HG02610 (cell line): ENCODE measurements around the gene SNTG2.
"Not testable (repeated sequence)": the region's sequence is repeated elsewhere in the genome, so short reads cannot be mapped to it uniquely, and the experiment has no call there.

Experiments
- ATAC-seq: cut with Tn5 transposase; IDR thresholded peaks from one replicate; pipeline ENCODE4 v1.9.1; 2021; ENCODE audit warnings: mild to moderate bottlenecking, moderate library complexity; ENCODE audit not compliant: unreplicated experiment

SNTG2 gene

DNA sequence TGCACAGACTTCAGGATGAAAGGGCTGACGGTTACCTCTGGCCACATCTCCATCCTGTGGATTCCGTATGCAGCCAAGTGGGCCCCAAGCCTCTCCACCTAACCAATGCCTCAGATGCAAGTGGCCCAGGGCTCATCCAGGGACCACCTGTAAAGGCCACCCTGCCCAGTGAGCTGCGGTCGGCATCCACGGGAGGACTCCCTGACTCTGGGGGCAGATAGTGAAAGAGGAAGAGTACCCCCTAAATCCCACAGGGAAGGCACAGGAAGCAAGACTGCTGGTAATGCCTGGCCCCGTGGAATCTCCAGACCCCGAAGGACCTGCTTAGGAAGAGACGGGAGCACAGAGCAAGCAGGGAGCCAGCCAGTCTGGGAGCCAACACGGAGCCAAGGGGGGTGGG is 451.4 kb downstream of the SNTG2 start:
- no peak for ATAC-seq

DNA sequence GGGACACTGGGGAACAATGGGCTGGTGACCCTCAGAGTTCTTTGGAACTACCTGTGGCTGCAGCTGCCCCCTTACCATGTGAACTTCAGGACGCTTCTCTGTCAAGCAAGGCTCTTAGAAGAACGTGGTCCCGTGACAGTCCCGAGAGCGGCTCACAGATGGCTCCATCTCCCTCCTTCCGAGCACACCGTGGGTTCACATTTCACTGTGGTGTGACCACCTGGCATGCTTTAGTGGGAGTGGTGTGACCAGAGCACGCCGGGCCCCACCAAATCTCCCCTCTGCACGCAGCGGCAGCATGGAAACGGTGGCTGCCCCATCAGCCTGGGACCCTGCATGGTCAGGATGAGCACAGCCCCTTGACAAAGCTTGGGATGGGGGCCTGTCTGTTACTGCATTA is 452.9 kb downstream of the SNTG2 start:
- no peak for ATAC-seq

DNA sequence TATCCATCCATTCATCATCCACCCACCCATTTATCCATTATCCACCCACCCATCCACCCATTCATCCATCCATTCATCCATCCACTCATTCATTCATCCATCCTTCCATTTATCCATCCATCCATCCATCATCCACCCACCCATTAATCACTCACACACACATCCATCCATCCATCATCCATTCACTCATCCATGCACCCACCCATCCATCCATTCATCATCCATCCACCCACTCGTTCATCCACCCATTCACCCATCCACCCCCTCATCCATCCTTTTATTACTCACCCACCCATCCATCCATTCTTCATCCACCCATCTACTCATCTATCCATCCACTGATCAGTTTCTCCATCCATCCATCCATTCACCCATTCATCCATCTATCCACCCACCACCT is 454.5 kb downstream of the SNTG2 start:
- ATAC-seq, result no peak

DNA sequence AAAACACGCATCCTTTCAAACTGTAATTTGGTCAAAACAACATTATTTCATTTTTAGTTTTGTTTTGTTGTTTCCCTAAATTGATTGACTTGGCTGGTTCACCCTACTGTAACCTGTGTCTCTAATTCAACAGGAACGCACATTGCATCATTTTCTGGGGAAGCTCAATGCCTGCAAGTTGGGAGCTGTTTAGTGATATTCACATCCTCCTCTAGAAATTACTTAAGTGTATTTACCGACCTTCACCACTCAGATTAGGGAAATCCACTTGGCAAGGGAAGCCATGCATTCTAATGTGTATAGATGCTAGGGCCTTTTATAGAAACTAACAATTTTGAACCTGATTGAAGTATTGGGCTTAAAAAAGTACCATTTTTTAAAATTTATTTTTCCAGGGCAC is 455.3 kb downstream of the SNTG2 start:
- ATAC-seq, result no peak

DNA sequence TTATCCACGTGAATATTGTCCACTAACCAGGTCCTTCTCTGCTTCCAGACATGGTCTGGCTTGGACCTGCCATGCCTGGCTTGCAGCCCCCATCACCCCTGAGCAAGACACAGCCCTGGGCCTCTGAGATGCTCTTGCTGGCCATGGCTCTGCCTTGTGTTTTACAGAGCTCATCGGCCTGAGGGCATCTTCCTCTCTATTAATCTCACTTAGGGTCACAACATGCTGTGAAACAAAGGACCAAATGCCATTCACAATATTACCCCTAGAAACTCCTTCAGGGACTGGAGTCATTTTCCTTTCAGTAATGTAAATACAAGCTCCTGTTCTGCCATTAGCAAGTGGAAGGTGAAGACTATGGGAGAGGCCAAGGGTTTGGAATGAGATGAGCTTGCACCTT is 455.8 kb downstream of the SNTG2 start:
- ATAC-seq, result no peak

DNA sequence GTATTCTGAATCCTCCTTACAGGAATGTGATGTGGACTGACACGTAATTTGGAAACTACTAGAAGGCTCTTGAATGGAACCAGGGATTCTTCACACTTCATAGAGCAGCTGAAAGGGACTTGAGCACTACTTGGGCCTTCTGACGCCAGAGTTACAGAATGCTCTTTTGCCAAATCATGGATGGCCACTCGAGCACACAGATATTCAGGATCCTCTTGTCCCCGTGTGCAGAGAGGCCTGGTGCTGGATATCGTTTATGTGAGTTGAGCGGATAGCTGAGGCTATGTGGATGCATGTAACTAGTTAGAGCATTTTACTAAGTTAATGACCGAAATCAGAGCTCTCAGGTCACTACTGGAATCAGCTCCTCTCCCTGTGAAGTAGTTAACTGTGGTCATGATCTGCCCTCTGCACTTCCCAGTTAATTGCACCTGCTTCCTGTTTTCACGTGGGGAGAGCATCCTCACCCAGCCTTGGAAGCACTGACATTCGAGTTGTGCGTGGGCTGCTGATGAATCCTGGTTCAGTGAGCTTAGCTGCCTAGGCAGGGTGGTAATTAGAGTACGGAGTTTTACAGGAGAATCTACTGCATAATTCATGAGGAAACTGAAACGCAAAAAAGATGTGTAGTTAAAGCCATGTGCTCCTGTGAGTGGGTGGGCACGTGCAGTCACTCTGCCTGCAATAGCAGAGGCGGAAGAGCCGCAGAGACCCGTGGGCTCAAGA is 457.5 kb downstream of the SNTG2 start:
- no peak for ATAC-seq

DNA sequence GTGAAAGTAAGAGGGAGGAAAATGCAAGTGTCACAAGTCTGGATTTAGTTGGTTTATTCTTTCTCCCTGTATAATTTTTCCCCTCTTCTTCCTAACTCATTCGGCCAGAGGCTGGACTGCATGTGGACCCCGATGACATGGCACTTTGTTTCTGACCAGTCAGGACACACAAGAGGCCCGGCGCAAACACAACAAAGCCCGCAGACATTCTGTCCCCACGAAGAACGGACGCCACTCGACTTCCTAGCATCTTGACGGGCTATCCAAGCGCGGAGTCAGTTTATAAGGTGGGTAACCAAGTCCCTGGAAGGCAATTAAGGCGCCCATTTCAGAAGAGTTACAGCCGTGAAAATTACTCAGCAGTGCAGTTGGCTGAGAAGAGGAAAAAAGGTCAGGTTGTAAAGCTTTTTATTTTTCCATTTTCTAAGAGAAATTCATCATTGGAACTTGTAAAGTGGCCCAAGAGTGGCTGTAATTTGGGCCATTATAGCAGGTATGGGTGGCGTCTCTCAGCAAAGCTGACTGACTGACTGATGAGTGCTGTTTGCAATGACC is 462.6 kb downstream of the SNTG2 start, which contains the start of gene TPO:
TSS of gene TPO (plus strand) at position 308 of the 555 bp plus-strand sequence. CDS start 946 bp downstream, outside the sequence.
- no peak for ATAC-seq

DNA sequence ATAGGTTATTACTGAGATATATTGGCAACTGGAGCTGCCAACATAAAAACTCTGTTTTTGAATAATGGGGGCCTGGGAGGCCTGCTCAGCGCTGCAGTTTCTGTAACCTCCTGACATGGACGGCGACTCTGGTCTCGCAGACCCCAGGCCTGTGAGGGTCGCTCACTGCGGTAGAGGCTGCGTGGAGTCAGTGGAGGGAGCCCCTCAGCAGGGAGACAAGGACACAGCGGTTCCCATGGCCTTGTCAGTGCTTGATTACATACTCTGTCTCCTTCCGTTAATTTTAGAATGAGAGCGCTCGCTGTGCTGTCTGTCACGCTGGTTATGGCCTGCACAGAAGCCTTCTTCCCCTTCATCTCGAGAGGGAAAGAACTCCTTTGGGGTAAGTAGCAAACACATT is 463.5 kb downstream of the SNTG2 start:
- ATAC-seq, result no peak

DNA sequence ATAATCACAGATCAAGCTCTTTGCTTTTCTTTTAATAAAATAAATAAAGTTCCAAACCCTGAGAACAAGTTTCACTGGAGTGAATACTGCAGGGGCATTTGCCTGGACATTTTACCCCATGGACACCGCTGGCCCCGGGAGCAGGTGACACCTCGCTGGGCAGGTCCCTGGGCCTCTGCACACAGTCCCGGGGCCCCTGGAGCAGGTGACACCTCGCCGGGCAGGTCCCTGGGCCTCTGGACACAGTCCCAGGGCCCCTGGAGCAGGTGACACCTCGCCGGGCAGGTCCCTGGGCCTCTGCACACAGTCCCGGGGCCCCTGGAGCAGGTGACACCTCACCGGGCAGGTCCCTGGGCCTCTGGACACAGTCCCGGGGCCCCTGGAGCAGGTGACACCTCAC is 464.3 kb downstream of the SNTG2 start:
- ATAC-seq, result not testable (repeated sequence)

DNA sequence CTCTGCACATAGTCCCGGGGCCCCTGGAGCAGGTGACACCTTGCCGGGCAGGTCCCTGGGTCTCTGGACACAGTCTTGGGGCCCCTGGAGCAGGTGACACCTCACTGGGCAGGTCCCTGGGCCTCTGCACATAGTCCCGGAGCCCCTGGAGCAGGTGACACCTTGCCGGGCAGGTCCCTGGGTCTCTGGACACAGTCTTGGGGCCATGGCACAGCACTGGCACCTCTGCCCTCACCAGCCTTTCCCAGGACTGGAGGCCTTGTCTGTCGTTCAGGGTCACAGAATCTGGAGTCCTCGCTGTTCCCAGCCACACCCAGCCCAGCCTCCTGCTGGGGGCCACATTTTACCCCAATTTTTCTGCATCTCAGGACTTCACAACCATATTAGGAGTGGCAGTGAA is 464.9 kb downstream of the SNTG2 start:
- no peak for ATAC-seq
